HG03060 (cell line): Measurements from ENCODE around the gene VPS18.

Experiments
- ATAC-seq: cut with Tn5 transposase; IDR thresholded peaks from one replicate; pipeline ENCODE4 v1.9.1; 2021; ENCODE audit warnings: low read depth, moderate number of reproducible peaks; ENCODE audit not compliant: unreplicated experiment

VPS18 gene

GRCh38 chr15:40869686-40870085 lies 24.6 kb upstream of the VPS18 start:
- no peak for ATAC-seq

- ATAC-seq: no peak
Measured at GRCh38 chr15:40870716-40871115, 23.5 kb upstream of the VPS18 start.

GRCh38 chr15:40871749-40872617 lies 22.3 kb upstream of the VPS18 start:
- ATAC-seq: no peak

GRCh38 chr15:40872791-40873693 lies 21.2 kb upstream of the VPS18 start:
- no peak for ATAC-seq

GRCh38 chr15:40873694-40874561 lies 20.3 kb upstream of the VPS18 start, which contains the start of gene RHOV:
Gene RHOV, minus strand, starts transcription at chr15:40874234. Its CDS starts 95 bp downstream, at chr15:40874139.
- ATAC-seq: no peak

GRCh38 chr15:40875991-40876730 lies 18.1 kb upstream of the VPS18 start:
- ATAC-seq: no peak

GRCh38 chr15:40877694-40878093 lies 16.6 kb upstream of the VPS18 start:
- no peak for ATAC-seq

GRCh38 chr15:40878785-40879184 lies 15.5 kb upstream of the VPS18 start:
- ATAC-seq: no peak

GRCh38 chr15:40879609-40880008 lies 14.6 kb upstream of the VPS18 start:
- no peak for ATAC-seq

GRCh38 chr15:40881351-40881750 lies 12.9 kb upstream of the VPS18 start:
- no peak for ATAC-seq

- no peak for ATAC-seq
Measured at GRCh38 chr15:40886586-40886985, 7.7 kb upstream of the VPS18 start.

GRCh38 chr15:40889112-40889511 lies 5.1 kb upstream of the VPS18 start:
- no peak for ATAC-seq

GRCh38 chr15:40891138-40891537 lies 3.1 kb upstream of the VPS18 start:
- ATAC-seq: no peak

GRCh38 chr15:40891810-40892446 lies 2.3 kb upstream of the VPS18 start:
- no peak for ATAC-seq

GRCh38 chr15:40892447-40893012 lies 1.7 kb upstream of the VPS18 start:
- no peak for ATAC-seq

GRCh38 chr15:40893019-40893670 lies 1.1 kb upstream of the VPS18 start:
- no peak for ATAC-seq

- ATAC-seq: no peak
Measured at GRCh38 chr15:40894681-40895448, 615 bp downstream of the VPS18 start.
